SK-N-SH treated with all-trans-retinoic acid at 6 μM for 48 hours (cell line): ENCODE data around the gene MITD1.

Experiments
- ATAC-seq: fragments of 200-7000 bp; cut with Tn5 transposase; 3 replicates; pipeline ENCODE4 v1.9.1; 2020; ENCODE audit warnings: mild to moderate bottlenecking, moderate library complexity
- ARNTL ChIP-seq: fragments of 450-650 bp; formaldehyde crosslinking; IDR thresholded peaks from 2 replicates; pipeline ENCODE4 v1.5.0; 2020; ENCODE audit warnings: low read depth, mild to moderate bottlenecking, moderate library complexity, borderline replicate concordance
- BACH2 ChIP-seq: fragments of 250-450 bp; sonication (Bioruptor Pico); IDR thresholded peaks from 2 replicates; pipeline ENCODE4 v1.9.0; 2021; ENCODE audit warnings: mild to moderate bottlenecking, borderline replicate concordance
- CREB5 ChIP-seq: fragments of 250-450 bp; sonication (Bioruptor Pico); IDR thresholded peaks from 2 replicates; pipeline ENCODE4 v1.5.1; 2020; ENCODE audit warnings: low read depth, mild to moderate bottlenecking, moderate library complexity
- CSDC2 ChIP-seq: fragments of 250-450 bp; sonication (Bioruptor Pico); IDR thresholded peaks from 2 replicates; pipeline ENCODE4 v1.5.0; 2020; ENCODE audit warnings: mild to moderate bottlenecking, moderate library complexity
- CSRNP3 ChIP-seq: fragments of 250-450 bp; sonication (Bioruptor Pico); IDR thresholded peaks from 2 replicates; pipeline ENCODE4 v1.5.1; 2021; ENCODE audit warnings: mild to moderate bottlenecking, moderate library complexity
- ESRRG ChIP-seq: fragments of 250-450 bp; sonication (Bioruptor Pico); IDR thresholded peaks from 2 replicates; pipeline ENCODE4 v1.6.1; 2021; ENCODE audit warnings: mild to moderate bottlenecking
- GLIS3 ChIP-seq: fragments of 250-450 bp; sonication (Bioruptor Pico); IDR thresholded peaks from 2 replicates; pipeline ENCODE4 v1.5.0; 2020; ENCODE audit warnings: mild to moderate bottlenecking, moderate library complexity
- ISL1 ChIP-seq: fragments of 250-450 bp; sonication (Bioruptor Pico); IDR thresholded peaks from 2 replicates; pipeline ENCODE4 v2.1.2; 2022; ENCODE audit warnings: mild to moderate bottlenecking, moderate library complexity
- POU6F1 ChIP-seq: fragments of 250-450 bp; sonication (Bioruptor Pico); IDR thresholded peaks from 2 replicates; pipeline ENCODE4 v1.8.0; 2021; ENCODE audit warnings: low read depth, mild to moderate bottlenecking, moderate library complexity, borderline replicate concordance
- PPARA ChIP-seq: fragments of 250-450 bp; sonication (Bioruptor Pico); IDR thresholded peaks from 2 replicates; pipeline ENCODE4 v1.5.0; 2020; ENCODE audit warnings: mild to moderate bottlenecking, borderline replicate concordance
- RARB ChIP-seq: fragments of 250-450 bp; sonication (Bioruptor Pico); IDR thresholded peaks from 2 replicates; pipeline ENCODE4 v1.8.0; 2021; ENCODE audit warnings: mild to moderate bottlenecking, moderate library complexity
- SNAI2 ChIP-seq: fragments of 250-450 bp; sonication (Bioruptor Pico); IDR thresholded peaks from 2 replicates; pipeline ENCODE4 v1.5.0; 2020; ENCODE audit warnings: mild to moderate bottlenecking, moderate library complexity
- TCF4 ChIP-seq: fragments of 250-450 bp; sonication (Bioruptor Pico); IDR thresholded peaks from 2 replicates; pipeline ENCODE4 v1.8.0; 2021; ENCODE audit warnings: mild to moderate bottlenecking, moderate library complexity, borderline replicate concordance
- TOX ChIP-seq: fragments of 250-450 bp; sonication (Bioruptor Pico); IDR thresholded peaks from 2 replicates; pipeline ENCODE4 v1.8.0; 2021; ENCODE audit warnings: mild to moderate bottlenecking, moderate library complexity, borderline replicate concordance
- TSHZ2 ChIP-seq: fragments of 250-450 bp; sonication (Bioruptor Pico); IDR thresholded peaks from 2 replicates; pipeline ENCODE4 v1.5.0; 2020; ENCODE audit warnings: mild to moderate bottlenecking, moderate library complexity
- ZC3H10 ChIP-seq: fragments of 250-450 bp; sonication (Bioruptor Pico); IDR thresholded peaks from 2 replicates; pipeline ENCODE4 v1.5.1; 2021; ENCODE audit warnings: mild to moderate bottlenecking, moderate library complexity
- ZFP3 ChIP-seq: fragments of 250-450 bp; sonication (Bioruptor Pico); IDR thresholded peaks from 2 replicates; pipeline ENCODE4 v1.5.0; 2020; ENCODE audit warnings: mild to moderate bottlenecking, moderate library complexity
- ZFP30 ChIP-seq: fragments of 450-650 bp; formaldehyde crosslinking; IDR thresholded peaks from 2 replicates; pipeline ENCODE4 v1.5.0; 2022; ENCODE audit warnings: mild to moderate bottlenecking, moderate library complexity
- ZNF565 ChIP-seq: fragments of 450-650 bp; formaldehyde crosslinking; conservative IDR thresholded peaks from 2 replicates; pipeline ENCODE4 v1.5.0; 2020; ENCODE audit warnings: low read depth, mild to moderate bottlenecking, moderate library complexity
- ZNF70 ChIP-seq: fragments of 450-650 bp; formaldehyde crosslinking; IDR thresholded peaks from 2 replicates; pipeline ENCODE4 v1.5.0; 2020; ENCODE audit warnings: mild to moderate bottlenecking, moderate library complexity
- ZNF8 ChIP-seq: fragments of 450-650 bp; formaldehyde crosslinking; IDR thresholded peaks from 2 replicates; pipeline ENCODE4 v1.5.0; 2020; ENCODE audit warnings: mild to moderate bottlenecking, moderate library complexity
- TF ChIP-seq, protein P1 (sequence below): fragments of 250-450 bp; sonication (Bioruptor Pico); IDR thresholded peaks from 2 replicates; pipeline ENCODE4 v1.8.0; 2020; ENCODE audit warnings: mild to moderate bottlenecking, moderate library complexity, borderline replicate concordance

MITD1 gene

GRCh38 chr2:99171377-99172140 lies 9.3 kb downstream of the MITD1 start:
- ATAC-seq = no peak
- no peak for TF ChIP-seq ZC3H10 (CRISPR knock-in tag)
- no peak for TF ChIP-seq ZNF70 (CRISPR knock-in tag)
- no peak for TF ChIP-seq ISL1 (CRISPR knock-in tag)
- no peak for TF ChIP-seq ZFP30 (CRISPR knock-in tag)
- TF ChIP-seq CSDC2 (CRISPR knock-in tag) = no peak
- no peak for TF ChIP-seq SNAI2 (CRISPR knock-in tag)
- no peak for TF ChIP-seq ESRRG
- TF ChIP-seq CREB5 (CRISPR knock-in tag) = no peak
- TF ChIP-seq TCF4 = no peak
- TF ChIP-seq, all 23 proteins: peak for 0

- TF ChIP-seq ZNF8 (CRISPR knock-in tag) (no peak), GLIS3 (no peak), ARNTL (CRISPR knock-in tag) (no peak), ZC3H10 (CRISPR knock-in tag) (no peak), ESRRG (no peak), RARB (CRISPR knock-in tag) (no peak), PPARA (CRISPR knock-in tag) (no peak), TSHZ2 (CRISPR knock-in tag) (no peak), ZFP30 (CRISPR knock-in tag) (no peak), ISL1 (CRISPR knock-in tag) (no peak), POU6F1 (CRISPR knock-in tag) (no peak), CSDC2 (CRISPR knock-in tag) (no peak), ZNF70 (CRISPR knock-in tag) (no peak), ZFP3 (no peak), BACH2 (CRISPR knock-in tag) (no peak), TOX (CRISPR knock-in tag) (no peak), SNAI2 (CRISPR knock-in tag) (no peak)
- TF ChIP-seq, protein P1, sequence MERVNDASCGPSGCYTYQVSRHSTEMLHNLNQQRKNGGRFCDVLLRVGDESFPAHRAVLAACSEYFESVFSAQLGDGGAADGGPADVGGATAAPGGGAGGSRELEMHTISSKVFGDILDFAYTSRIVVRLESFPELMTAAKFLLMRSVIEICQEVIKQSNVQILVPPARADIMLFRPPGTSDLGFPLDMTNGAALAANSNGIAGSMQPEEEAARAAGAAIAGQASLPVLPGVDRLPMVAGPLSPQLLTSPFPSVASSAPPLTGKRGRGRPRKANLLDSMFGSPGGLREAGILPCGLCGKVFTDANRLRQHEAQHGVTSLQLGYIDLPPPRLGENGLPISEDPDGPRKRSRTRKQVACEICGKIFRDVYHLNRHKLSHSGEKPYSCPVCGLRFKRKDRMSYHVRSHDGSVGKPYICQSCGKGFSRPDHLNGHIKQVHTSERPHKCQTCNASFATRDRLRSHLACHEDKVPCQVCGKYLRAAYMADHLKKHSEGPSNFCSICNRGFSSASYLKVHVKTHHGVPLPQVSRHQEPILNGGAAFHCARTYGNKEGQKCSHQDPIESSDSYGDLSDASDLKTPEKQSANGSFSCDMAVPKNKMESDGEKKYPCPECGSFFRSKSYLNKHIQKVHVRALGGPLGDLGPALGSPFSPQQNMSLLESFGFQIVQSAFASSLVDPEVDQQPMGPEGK (CRISPR knock-in tag) = no peak
- no peak for ATAC-seq
Observed at GRCh38 chr2:99169534-99169933, 11.3 kb downstream of the MITD1 start.

DNA sequence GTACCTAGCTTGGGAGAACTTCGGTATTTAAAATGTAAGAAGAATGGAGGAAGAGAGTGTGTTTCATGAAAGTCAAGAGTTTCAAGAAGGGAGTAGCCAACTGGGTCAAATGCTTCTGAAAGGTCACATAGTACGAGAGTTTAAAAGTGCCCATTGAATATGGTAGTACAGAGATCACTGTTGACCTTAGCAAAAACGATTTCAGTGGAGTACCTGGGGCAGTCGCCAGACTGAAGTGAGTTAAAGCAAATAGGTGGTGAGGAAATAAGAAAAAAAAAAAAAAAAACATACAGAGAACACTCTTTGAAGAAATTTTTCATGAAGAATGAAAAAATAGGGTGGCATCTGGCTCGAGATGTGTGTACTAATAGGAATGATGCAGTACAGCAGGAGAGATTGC lies 14.6 kb downstream of the MITD1 start:
- ATAC-seq = no peak
- TF ChIP-seq ZFP3 = no peak
- no peak for TF ChIP-seq ISL1 (CRISPR knock-in tag)
- no peak for TF ChIP-seq TSHZ2 (CRISPR knock-in tag)
- no peak for TF ChIP-seq ZNF8 (CRISPR knock-in tag)
- no peak for TF ChIP-seq ZNF70 (CRISPR knock-in tag)
- no peak for TF ChIP-seq ARNTL (CRISPR knock-in tag)
- TF ChIP-seq BACH2 (CRISPR knock-in tag) = no peak
- TF ChIP-seq ZC3H10 (CRISPR knock-in tag) = no peak
- no peak for TF ChIP-seq ZNF565 (CRISPR knock-in tag)
- TF ChIP-seq CSRNP3 (CRISPR knock-in tag) = no peak
- TF ChIP-seq, protein P1 (CRISPR knock-in tag) = no peak
- no peak for TF ChIP-seq TCF4
- TF ChIP-seq RARB (CRISPR knock-in tag) = no peak
- no peak for TF ChIP-seq SNAI2 (CRISPR knock-in tag)
- no peak for TF ChIP-seq CSDC2 (CRISPR knock-in tag)
